Chondrocyte (in vitro differentiated cells): Measurements from ENCODE around the gene SPCS3. TPM values are rescaled to one million over a fixed set of nuclear protein-coding genes. Genes with fewer than 3 reads are reported as not detected.
A peak's percentile ranks its signal among the peaks of the same experiment; 100 is the strongest.
"Not testable (repeated sequence)": the region's sequence is repeated elsewhere in the genome, so short reads cannot be mapped to it uniquely, and the experiment has no call there.

Experiments
- DNase-seq: peaks from one replicate; pipeline ENCODE4 v3.0.0; 2021; ENCODE audit warnings: mixed read lengths, low spot score
- H3K27ac Mint-ChIP-seq: one replicate; pipeline ENCODE4 v1.8.0; 2021; ENCODE audit warnings: mild to moderate bottlenecking, moderate library complexity, mixed read lengths; ENCODE audit not compliant: unreplicated experiment
- H3K27me3 Mint-ChIP-seq: 2 replicates; pipeline ENCODE4 v1.8.0; 2021; ENCODE audit warnings: low read depth, mixed read lengths
- H3K36me3 Mint-ChIP-seq: 2 replicates; pipeline ENCODE4 v1.8.0; 2021; ENCODE audit warnings: low read depth, mixed read lengths
- H3K4me1 Mint-ChIP-seq: 2 replicates; pipeline ENCODE4 v1.8.0; 2021; ENCODE audit warnings: low read depth, mild to moderate bottlenecking, mixed read lengths
- H3K4me3 Mint-ChIP-seq: one replicate; pipeline ENCODE4 v1.8.0; 2021; ENCODE audit warnings: mild to moderate bottlenecking, moderate library complexity, mixed read lengths; ENCODE audit not compliant: unreplicated experiment
- H3K9me3 Mint-ChIP-seq: 2 replicates; pipeline ENCODE4 v1.8.0; 2021; ENCODE audit warnings: low read depth, mixed read lengths
- CTCF ChIP-seq: fragments of 200-600 bp; sonication (generic); IDR thresholded peaks from 2 replicates; pipeline ENCODE4 v1.5.0; 2021; ENCODE audit warnings: antibody characterized with exemption, mild to moderate bottlenecking, moderate library complexity
- total RNA-seq: library from RNA; stranded (reverse); gene quantifications from 3 replicates; pipeline ENCODE4 v1.2.1, GENCODE V29; 2021

Gene SPCS3
- total RNA-seq, 1 donor from 2014 or later: 122 TPM

DNA sequence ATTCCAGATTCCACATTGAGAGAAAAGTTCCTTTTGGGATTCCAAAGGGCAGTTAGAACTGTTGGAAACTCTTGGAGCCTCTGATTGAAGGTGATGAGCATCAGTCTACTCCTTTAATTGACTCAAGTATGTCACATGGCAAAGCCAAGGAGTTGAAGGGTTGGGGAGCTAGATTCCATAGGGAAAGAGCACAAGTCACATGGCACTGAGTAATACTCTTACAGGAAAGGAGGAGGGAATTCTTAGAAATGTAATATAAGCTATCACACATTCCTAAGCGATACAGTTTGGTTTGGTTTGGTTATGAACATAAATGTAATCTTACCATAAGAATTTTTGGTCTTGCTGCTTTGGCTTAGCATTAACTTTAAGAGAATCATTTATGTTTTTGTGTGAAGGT is 15.7 kb downstream of the SPCS3 start:
- no peak for TF ChIP-seq CTCF
- H3K9me3 Mint-ChIP-seq: no peaks in the 10 kb centered on the region
- H3K4me3 Mint-ChIP-seq: no peak overlapping the region
- DNase-seq: no peak
- no peaks in the 10 kb centered on the region for H3K27me3 Mint-ChIP-seq
- H3K4me1 Mint-ChIP-seq: peaks cover 20% of the 10 kb centered on the region
- H3K36me3 Mint-ChIP-seq: peaks cover 8% of the 10 kb centered on the region
- peak overlapping the region; percentile 60 for H3K27ac Mint-ChIP-seq

- no peak for TF ChIP-seq CTCF
- DNase-seq: no peak
- H3K9me3 Mint-ChIP-seq: peaks cover 8% of the 10 kb centered on the region
- peaks cover 37% of the 10 kb centered on the region for H3K4me1 Mint-ChIP-seq
- H3K36me3 Mint-ChIP-seq: peaks cover 7% of the 10 kb centered on the region
- peak overlapping the region; percentile 8 for H3K27ac Mint-ChIP-seq
- no peaks in the 10 kb centered on the region for H3K27me3 Mint-ChIP-seq
- H3K4me3 Mint-ChIP-seq: no peak overlapping the region
Observed at GRCh38 chr4:176339936-176340761, 20.4 kb downstream of the SPCS3 start.

DNA sequence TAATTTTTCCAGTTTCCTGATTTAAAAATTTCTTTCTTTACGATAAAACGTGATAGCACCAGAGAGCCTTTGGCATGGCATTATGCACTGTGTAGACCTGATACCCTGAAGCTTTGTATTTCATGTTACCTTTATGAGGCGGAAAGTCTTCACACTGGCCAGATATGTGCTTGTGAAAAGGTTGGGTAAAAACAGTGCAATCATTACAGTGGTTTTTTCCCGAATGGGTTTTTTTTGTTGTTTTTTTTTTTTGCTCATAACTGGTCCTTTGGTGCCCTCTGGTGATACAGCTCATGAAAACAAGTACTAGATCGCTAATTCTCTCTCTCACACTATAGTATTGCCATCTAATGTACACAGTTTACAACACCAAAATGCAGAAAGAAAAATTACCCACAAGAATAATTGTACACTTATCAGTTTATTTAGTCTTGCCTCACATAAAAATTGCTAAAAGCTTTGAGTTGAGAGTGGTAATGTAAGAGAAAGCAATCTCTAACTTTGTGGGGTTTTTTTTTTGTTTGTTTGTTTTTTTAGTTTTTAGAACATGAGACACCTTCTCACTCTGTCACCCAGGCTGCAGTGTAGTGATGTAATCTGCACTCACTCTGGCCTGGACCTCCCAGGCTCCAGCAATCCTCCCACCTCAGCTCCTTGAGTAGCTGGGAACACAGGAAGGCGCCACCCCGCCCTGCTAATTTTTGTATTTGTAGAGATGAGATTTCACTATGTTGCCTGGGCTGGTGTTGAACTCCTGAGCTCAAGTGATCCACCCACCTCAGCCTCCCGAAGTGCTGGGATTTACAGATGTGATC is 21.3 kb downstream of the SPCS3 start:
- no peak overlapping the region for H3K4me3 Mint-ChIP-seq
- no peak for DNase-seq
- H3K4me1 Mint-ChIP-seq: peaks cover 38% of the 10 kb centered on the region
- peak; percentile 94 for TF ChIP-seq CTCF
- H3K27me3 Mint-ChIP-seq: no peaks in the 10 kb centered on the region
- H3K9me3 Mint-ChIP-seq: peaks cover 8% of the 10 kb centered on the region
- H3K27ac Mint-ChIP-seq: no peak overlapping the region
- H3K36me3 Mint-ChIP-seq: peaks cover 7% of the 10 kb centered on the region

GRCh38 chr4:176342384-176342783 is 22.6 kb downstream of the SPCS3 start:
- Mint-ChIP-seq H3K9me3 (peaks cover 8% of the 10 kb centered on the region), H3K27ac (no peak overlapping the region), H3K4me3 (no peak overlapping the region), H3K4me1 (peaks cover 38% of the 10 kb centered on the region), H3K27me3 (no peaks in the 10 kb centered on the region), H3K36me3 (peaks cover 4% of the 10 kb centered on the region)
- TF ChIP-seq CTCF: no peak
- DNase-seq: no peak

GRCh38 chr4:176343286-176343685 is 23.5 kb downstream of the SPCS3 start:
- Mint-ChIP-seq H3K27me3 (no peaks in the 10 kb centered on the region), H3K9me3 (peaks cover 8% of the 10 kb centered on the region), H3K4me3 (no peak overlapping the region), H3K4me1 (peaks cover 38% of the 10 kb centered on the region), H3K36me3 (peaks cover 4% of the 10 kb centered on the region), H3K27ac (no peak overlapping the region)
- no peak for DNase-seq
- TF ChIP-seq CTCF: no peak

- not testable (repeated sequence) for H3K9me3 Mint-ChIP-seq, DNase-seq, H3K27me3 Mint-ChIP-seq, H3K36me3 Mint-ChIP-seq, H3K4me3 Mint-ChIP-seq
- H3K4me1 Mint-ChIP-seq: peaks cover 27% of the 10 kb centered on the region
- H3K27ac Mint-ChIP-seq: peak overlapping the region; percentile 83
Observed at GRCh38 chr4:176345346-176345745, 25.6 kb downstream of the SPCS3 start.

DNA sequence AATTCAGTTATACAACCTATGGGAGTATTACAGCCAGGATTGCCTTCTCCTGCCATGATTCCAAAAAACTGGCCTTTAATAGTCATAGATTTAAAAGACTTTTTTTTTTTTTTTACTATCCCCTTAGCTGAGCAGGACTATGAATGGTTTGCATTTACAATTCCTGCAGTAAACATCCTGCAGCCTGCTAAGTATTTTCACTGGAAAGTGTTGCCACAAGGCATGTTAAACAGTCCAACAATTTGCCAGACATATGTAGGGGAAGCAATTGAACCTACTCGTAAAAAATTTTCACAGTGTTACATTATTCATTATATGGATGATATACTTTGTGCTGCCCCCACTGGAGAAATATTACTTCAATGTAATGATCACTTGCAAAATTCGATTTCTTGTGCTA is 27.1 kb downstream of the SPCS3 start:
- not testable (repeated sequence) for DNase-seq, H3K9me3 Mint-ChIP-seq, H3K27ac Mint-ChIP-seq, H3K27me3 Mint-ChIP-seq, H3K36me3 Mint-ChIP-seq, H3K4me3 Mint-ChIP-seq
- H3K4me1 Mint-ChIP-seq: peaks cover 16% of the 10 kb centered on the region
